Pancreas (tissue), 10 donors: Measurements from ENCODE around the gene TMEM123. TPM values are rescaled to one million over a fixed set of nuclear protein-coding genes. Genes with fewer than 3 reads are reported as not detected.

Source experiments
- ATAC-seq, 4 donors: fragments of 200-7000 bp; cut with Tn5 transposase; one replicate each; pipeline versions ENCODE4 v1.8.0 to v1.9.1; 2020; ENCODE audit warnings: mild to moderate bottlenecking in 4 of 4, moderate library complexity in 4 of 4
- DNase-seq, 6 donors: peaks; one replicate each; pipeline ENCODE4 v3.0.0-alpha.2; 2020
- FAIRE-seq: peaks from 2 replicates; lab custom pipeline; 2012; peaks lifted over from hg19 to GRCh38; lab: Jason Lieb, UNC
- H3K27ac ChIP-seq, 4 donors: fragments of 200-600 bp; sonication (generic); 1 replicate in 3 of 4; 2 replicates in 1 of 4; pipeline versions ENCODE4 v1.5.0 to v1.8.0; 2020
- H3K27me3 ChIP-seq, 4 donors: fragments of 200-600 bp; one replicate each; pipeline ENCODE4 v1.8.0; 2021
- H3K36me3 ChIP-seq, 3 donors: fragments of 200-600 bp; sonication (generic) in 1 of 3; one replicate each; pipeline versions ENCODE4 v1.5.0 to v1.8.0; 2020 to 2021
- H3K4me1 ChIP-seq, 3 donors: fragments of 200-600 bp; one replicate each; pipeline ENCODE4 v1.8.0; 2021
- H3K4me3 ChIP-seq, 4 donors: fragments of 200-600 bp; sonication (generic) in 2 of 4; one replicate each; pipeline versions ENCODE4 v1.5.0 to v1.8.0; 2020 to 2021
- H3K9me3 ChIP-seq, 4 donors: fragments of 200-600 bp; one replicate each; pipeline ENCODE4 v1.8.0; 2021
- WGBS, 2 donors: extraction: QIAGEN DNeasy Blood & Tissue Kit; methylation state at CpG; one replicate each; pipeline ENCODE4 v1.1.7; 2013; 5-methylcytosine and 5-hydroxymethylcytosine counted together
- intact Hi-C, 3 donors: fragments of 100-400 bp; cut with DNase I; formaldehyde crosslinking; loops; one replicate each; pipeline versions ENCODE4 v1.11.1 to v1.14.2; 2022
- polyA plus RNA-seq, 2 donors: library from polyadenylated mRNA; stranded (reverse); fragments of 200-250 nt; gene quantifications; one replicate each; pipeline ENCODE4 v1.2.3, GENCODE V29; 2013
- total RNA-seq, 6 donors: library from RNA; stranded (reverse); fragmentation: NEBNext Ultra II Directional in 4 of 6; extraction: Animal tissue kit (Norgen Biotek cat#: 25700) in 4 of 6; gene quantifications; one replicate each; pipeline versions ENCODE4 v1.2.1 to v1.2.4, GENCODE V29; 2021 to 2023
- TF ChIP-seq, protein P1 (sequence below), 4 donors: fragments of 200-600 bp; sonication (generic) in 3 of 4; IDR thresholded peaks; one replicate each; pipeline versions ENCODE4 v1.5.0 to v1.8.0; 2021; ENCODE audit warnings: antibody characterized with exemption in 4 of 4
- donor health status: healthy with polysubstance abuse.
- donor health status: DM: no; HTN: no; CAD: no; lungs with moderate emphysema.
- donor health status: DM: no; HTN: no; CAD: no.
- donor health status: control.
- donor health status: control.
- donor health status: Bipolar disorder and iron deficiency.
- donor health status: DM: yes; HTN: yes; CAD: no.
- donor health status: DM: no; HTN: no; CAD: no.
- donor health status: DM: no; HTN: no; CAD: no.
- donor health status: DM: yes; HTN: yes; CAD: no.

TMEM123 gene
- total and polyA plus RNA-seq, 8 donors, result 18.7 to 122 (median 55.2) TPM

DNA sequence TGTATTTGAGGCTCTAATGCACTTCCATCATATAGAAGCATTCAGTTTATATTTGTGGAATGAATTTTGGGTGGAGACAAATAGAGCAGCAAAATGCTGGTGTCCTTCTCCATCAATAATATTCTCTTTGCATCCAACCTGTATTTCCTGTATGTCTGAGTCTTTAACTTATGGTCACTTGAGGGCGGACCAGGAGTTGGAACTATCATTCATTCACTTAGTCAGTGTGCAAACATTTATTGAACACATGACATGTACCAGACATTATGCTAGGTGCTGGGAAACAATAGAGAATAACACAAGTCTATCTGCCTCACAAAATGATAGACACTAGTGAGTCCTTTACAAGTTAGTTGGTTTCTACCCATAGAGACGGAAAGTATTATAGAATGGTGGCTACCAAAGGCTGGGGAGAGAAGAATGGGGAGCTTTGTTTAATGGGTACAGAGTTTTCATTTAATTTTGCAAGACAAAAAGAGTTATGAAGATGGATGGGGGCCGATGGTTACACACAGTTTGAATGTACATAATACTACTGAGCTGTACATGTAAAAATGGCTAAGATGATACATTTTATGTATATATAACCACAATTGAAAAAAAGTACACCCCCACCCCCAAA, 4.6 kb upstream of the TMEM123 start:
- Histone ChIP-seq H3K9me3 (no peaks in the 10 kb centered on the region), H3K27me3 (no peaks in the 10 kb centered on the region), H3K36me3 (no peaks in the 10 kb centered on the region), H3K4me3 (no peak overlapping the region), H3K4me1 (peaks cover 6 to 11% (median 8%) of the 10 kb centered on the region in 3 donors), H3K27ac (no peak overlapping the region)
- DNase-seq (no peak), FAIRE-seq (no peak), ATAC-seq (no peak)
- intact Hi-C loops, result no loop called here
- TF ChIP-seq, protein P1, sequence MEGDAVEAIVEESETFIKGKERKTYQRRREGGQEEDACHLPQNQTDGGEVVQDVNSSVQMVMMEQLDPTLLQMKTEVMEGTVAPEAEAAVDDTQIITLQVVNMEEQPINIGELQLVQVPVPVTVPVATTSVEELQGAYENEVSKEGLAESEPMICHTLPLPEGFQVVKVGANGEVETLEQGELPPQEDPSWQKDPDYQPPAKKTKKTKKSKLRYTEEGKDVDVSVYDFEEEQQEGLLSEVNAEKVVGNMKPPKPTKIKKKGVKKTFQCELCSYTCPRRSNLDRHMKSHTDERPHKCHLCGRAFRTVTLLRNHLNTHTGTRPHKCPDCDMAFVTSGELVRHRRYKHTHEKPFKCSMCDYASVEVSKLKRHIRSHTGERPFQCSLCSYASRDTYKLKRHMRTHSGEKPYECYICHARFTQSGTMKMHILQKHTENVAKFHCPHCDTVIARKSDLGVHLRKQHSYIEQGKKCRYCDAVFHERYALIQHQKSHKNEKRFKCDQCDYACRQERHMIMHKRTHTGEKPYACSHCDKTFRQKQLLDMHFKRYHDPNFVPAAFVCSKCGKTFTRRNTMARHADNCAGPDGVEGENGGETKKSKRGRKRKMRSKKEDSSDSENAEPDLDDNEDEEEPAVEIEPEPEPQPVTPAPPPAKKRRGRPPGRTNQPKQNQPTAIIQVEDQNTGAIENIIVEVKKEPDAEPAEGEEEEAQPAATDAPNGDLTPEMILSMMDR (IDR thresholded peaks at IDR 0.05), result no peak
- 84 to 88% methylated on average over 3 of the region's 3 CpGs for WGBS, 2 donors

DNA sequence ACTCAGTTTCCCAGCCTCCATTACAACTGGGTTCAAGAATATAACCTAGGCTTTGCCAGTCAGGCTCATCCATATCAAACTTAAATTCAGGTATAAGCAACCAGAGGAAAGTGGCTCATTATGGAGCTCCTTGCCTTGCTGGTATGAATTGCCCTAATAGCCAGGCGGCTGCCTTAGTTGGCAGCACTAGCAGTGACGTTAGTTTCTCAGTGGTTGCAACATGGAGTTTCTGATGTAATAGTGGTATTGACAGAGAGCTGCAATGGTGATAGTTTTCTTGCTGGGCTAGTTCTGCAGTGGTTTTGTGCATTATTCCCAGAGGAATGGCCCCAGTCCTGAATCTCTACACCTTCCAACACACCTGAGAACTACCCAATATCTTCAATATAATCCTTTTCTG, 3.8 kb upstream of the TMEM123 start:
- Histone ChIP-seq H3K4me1 (peaks cover 0 to 6% (median 6%) of the 10 kb centered on the region in 3 donors), H3K36me3 (no peaks in the 10 kb centered on the region), H3K27ac (no peak overlapping the region), H3K4me3 (no peak overlapping the region), H3K27me3 (no peaks in the 10 kb centered on the region), H3K9me3 (no peaks in the 10 kb centered on the region)
- no peak for FAIRE-seq
- peak in 1 of 6 donors; percentile 58 for DNase-seq
- intact Hi-C loops, result no loop called here
- TF ChIP-seq, protein P1 (IDR thresholded peaks at IDR 0.05), result no peak
- 65 to 73% methylated on average over 2 of the region's 2 CpGs for WGBS, 2 donors
- no peak for ATAC-seq

DNA sequence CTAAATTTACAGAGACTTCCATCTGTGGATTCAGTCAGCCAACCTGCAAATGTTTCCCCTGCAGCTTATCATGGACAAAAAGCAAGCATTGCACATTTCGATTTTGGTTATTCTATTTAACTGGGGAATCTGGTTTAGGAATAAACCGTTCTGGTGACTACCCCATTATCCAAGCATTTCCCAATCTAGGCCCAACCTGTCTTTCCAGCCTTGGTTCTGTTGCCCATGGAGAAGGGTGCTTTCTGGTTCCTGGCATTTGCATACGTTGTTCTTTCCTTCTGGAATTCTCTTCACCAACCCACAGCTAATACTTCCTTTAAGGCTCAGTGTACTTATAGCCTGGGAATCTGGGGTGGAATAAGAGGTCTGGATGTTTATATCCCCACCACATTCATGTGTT, 1.4 kb upstream of the TMEM123 start:
- H3K4me3 ChIP-seq, result no peak overlapping the region
- H3K4me1 ChIP-seq, result peaks cover 8 to 29% (median 22%) of the 10 kb centered on the region in 3 donors

DNA sequence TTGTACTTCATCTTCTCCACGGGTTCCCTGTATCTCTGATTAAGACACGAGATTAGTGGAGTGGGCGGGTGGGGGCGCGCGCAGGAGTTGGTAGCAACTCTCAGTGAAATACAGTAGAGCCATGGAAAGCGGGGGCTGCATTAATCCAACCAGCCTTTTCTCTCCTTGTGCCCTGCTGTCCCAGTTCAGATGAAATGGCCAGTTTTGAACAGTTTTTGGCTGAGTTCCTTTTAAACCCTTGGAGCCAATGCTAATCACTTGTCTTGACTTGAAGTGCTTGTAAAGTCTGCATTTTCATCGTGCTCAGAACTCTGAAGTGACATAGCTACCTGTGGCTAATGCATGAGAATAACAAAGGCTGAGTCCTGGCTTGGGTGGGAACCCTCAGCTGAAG, 734 bp upstream of the TMEM123 start:
- TF ChIP-seq, protein P1 (IDR thresholded peaks at IDR 0.05), result no peak
- Histone ChIP-seq H3K4me3 (peak overlapping the region; percentile 64 to 86 (median 80)), H3K27ac (peak overlapping the region; percentile 83 to 97 (median 94)), H3K36me3 (no peaks in the 10 kb centered on the region), H3K4me1 (peaks cover 8 to 32% (median 28%) of the 10 kb centered on the region in 3 donors), H3K27me3 (no peaks in the 10 kb centered on the region), H3K9me3 (no peaks in the 10 kb centered on the region)
- FAIRE-seq (no peak), DNase-seq (no peak), ATAC-seq (peak in 2 of 4 donors; percentile 1 to 9)
- 3 to 7% methylated on average over 8 of the region's 8 CpGs for WGBS, 2 donors
- intact Hi-C loops, result no loop called here

More for the DNA sequence above, 1.4 kb upstream of the TMEM123 start:
- 55 to 62% methylated on average over 3 of the region's 3 CpGs for WGBS, 2 donors
- DNase-seq, result no peak
- Histone ChIP-seq H3K27ac (no peak overlapping the region), H3K36me3 (no peaks in the 10 kb centered on the region), H3K27me3 (no peaks in the 10 kb centered on the region), H3K9me3 (no peaks in the 10 kb centered on the region)
- ATAC-seq, result no peak
- no peak for FAIRE-seq
- intact Hi-C loops, result no loop called here
- TF ChIP-seq, protein P1 (IDR thresholded peaks at IDR 0.05), result no peak
